ENCODE measurements around the gene ZFYVE9.

DNA sequence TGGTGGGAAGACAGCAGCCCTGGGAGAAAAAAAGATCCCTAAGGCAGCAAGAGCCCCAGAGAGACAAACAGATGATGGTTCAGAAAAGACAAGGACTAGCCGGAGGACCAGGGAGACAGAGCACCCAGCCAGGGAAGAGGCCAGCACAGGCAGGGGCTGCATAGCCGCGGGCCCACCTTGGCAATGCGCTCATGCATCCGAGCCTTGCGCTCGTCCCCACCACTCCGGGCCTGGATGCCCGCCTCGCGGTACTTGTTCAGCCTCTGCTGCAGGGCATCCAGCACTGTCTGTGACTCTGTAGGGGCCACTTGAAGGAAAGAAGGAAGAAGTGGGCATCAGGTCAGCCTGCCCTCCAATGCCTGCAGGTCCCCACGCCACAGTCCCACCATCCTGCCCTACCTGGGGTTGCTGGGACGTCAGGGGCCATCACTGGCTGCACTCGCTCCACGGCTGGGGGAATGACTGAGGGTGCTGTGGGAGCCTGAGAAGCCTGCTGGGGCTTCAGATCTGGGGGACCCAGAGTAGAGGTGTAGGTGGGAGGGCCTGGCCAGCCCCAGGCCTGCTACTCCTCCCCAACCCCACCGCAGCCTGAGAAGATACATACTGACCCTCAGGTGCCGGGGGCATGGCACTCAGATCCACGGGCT, 217.1 kb downstream of the ZFYVE9 start:
- TF ChIP-seq, protein P1, sequence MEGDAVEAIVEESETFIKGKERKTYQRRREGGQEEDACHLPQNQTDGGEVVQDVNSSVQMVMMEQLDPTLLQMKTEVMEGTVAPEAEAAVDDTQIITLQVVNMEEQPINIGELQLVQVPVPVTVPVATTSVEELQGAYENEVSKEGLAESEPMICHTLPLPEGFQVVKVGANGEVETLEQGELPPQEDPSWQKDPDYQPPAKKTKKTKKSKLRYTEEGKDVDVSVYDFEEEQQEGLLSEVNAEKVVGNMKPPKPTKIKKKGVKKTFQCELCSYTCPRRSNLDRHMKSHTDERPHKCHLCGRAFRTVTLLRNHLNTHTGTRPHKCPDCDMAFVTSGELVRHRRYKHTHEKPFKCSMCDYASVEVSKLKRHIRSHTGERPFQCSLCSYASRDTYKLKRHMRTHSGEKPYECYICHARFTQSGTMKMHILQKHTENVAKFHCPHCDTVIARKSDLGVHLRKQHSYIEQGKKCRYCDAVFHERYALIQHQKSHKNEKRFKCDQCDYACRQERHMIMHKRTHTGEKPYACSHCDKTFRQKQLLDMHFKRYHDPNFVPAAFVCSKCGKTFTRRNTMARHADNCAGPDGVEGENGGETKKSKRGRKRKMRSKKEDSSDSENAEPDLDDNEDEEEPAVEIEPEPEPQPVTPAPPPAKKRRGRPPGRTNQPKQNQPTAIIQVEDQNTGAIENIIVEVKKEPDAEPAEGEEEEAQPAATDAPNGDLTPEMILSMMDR (IDR thresholded peaks at IDR 0.05): no peak
- TF ChIP-seq ZBTB21 (CRISPR knock-in tag; IDR thresholded peaks at IDR 0.05; ENCODE audit: borderline replicate concordance) (no peak), CBFB (CRISPR knock-in tag; IDR thresholded peaks at IDR 0.05; ENCODE audit: low read depth) (no peak), SOX15 (CRISPR knock-in tag; IDR thresholded peaks at IDR 0.05) (no peak), ZNF232 (CRISPR knock-in tag; IDR thresholded peaks at IDR 0.05) (no peak), SP1 (CRISPR knock-in tag; conservative IDR thresholded peaks at IDR 0.05) (no peak), EMX1 (CRISPR knock-in tag; IDR thresholded peaks at IDR 0.05) (no peak), NFE2L1 (CRISPR knock-in tag; IDR thresholded peaks at IDR 0.05) (no peak), NR3C1 (CRISPR knock-in tag; conservative IDR thresholded peaks at IDR 0.05; ENCODE audit: low read depth) (no peak)
- TF ChIP-seq, protein P2, sequence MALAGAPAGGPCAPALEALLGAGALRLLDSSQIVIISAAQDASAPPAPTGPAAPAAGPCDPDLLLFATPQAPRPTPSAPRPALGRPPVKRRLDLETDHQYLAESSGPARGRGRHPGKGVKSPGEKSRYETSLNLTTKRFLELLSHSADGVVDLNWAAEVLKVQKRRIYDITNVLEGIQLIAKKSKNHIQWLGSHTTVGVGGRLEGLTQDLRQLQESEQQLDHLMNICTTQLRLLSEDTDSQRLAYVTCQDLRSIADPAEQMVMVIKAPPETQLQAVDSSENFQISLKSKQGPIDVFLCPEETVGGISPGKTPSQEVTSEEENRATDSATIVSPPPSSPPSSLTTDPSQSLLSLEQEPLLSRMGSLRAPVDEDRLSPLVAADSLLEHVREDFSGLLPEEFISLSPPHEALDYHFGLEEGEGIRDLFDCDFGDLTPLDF (CRISPR knock-in tag; IDR thresholded peaks at IDR 0.05): no peak
- TF ChIP-seq, protein P3, sequence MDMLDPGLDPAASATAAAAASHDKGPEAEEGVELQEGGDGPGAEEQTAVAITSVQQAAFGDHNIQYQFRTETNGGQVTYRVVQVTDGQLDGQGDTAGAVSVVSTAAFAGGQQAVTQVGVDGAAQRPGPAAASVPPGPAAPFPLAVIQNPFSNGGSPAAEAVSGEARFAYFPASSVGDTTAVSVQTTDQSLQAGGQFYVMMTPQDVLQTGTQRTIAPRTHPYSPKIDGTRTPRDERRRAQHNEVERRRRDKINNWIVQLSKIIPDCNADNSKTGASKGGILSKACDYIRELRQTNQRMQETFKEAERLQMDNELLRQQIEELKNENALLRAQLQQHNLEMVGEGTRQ (CRISPR knock-in tag; IDR thresholded peaks at IDR 0.05): no peak
- TF ChIP-seq, protein P4, sequence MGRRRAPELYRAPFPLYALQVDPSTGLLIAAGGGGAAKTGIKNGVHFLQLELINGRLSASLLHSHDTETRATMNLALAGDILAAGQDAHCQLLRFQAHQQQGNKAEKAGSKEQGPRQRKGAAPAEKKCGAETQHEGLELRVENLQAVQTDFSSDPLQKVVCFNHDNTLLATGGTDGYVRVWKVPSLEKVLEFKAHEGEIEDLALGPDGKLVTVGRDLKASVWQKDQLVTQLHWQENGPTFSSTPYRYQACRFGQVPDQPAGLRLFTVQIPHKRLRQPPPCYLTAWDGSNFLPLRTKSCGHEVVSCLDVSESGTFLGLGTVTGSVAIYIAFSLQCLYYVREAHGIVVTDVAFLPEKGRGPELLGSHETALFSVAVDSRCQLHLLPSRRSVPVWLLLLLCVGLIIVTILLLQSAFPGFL (CRISPR knock-in tag; IDR thresholded peaks at IDR 0.05; ENCODE audit: borderline replicate concordance): no peak
- TF ChIP-seq, protein P5, sequence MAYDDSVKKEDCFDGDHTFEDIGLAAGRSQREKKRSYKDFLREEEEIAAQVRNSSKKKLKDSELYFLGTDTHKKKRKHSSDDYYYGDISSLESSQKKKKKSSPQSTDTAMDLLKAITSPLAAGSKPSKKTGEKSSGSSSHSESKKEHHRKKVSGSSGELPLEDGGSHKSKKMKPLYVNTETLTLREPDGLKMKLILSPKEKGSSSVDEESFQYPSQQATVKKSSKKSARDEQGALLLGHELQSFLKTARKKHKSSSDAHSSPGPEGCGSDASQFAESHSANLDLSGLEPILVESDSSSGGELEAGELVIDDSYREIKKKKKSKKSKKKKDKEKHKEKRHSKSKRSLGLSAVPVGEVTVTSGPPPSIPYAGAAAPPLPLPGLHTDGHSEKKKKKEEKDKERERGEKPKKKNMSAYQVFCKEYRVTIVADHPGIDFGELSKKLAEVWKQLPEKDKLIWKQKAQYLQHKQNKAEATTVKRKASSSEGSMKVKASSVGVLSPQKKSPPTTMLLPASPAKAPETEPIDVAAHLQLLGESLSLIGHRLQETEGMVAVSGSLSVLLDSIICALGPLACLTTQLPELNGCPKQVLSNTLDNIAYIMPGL (CRISPR knock-in tag; IDR thresholded peaks at IDR 0.05): no peak

Measured in WTC11 (cell line).